22Rv1 (cell line): ENCODE data around the gene UTP4.

ENCODE experiments used
- CTCF ChIP-seq: fragments of 450-650 bp; IDR thresholded peaks from 2 replicates; pipeline ENCODE4 v1.5.1; 2017; ENCODE audit warnings: mild to moderate bottlenecking
- ZFX ChIP-seq: fragments of 450-650 bp; IDR thresholded peaks from 2 replicates; pipeline ENCODE4 v1.6.1; 2017; ENCODE audit warnings: antibody characterized with exemption, borderline replicate concordance

GRCh38 chr16:69118468-69118867 is 14.0 kb upstream of the UTP4 start:
- no peak for TF ChIP-seq CTCF
- TF ChIP-seq ZFX: no peak
